Fibroblast of pulmonary artery (primary cell): Measurements from ENCODE around the gene LMAN1.

Source experiments
- DNase-seq: peaks from one replicate; pipeline ENCODE4 v3.0.0-alpha.2; 2010; ENCODE audit warnings: low read depth
- H3K4me3 ChIP-seq: replicated peaks from 2 replicates; pipeline ENCODE4 v1.5.1; 2011; ENCODE audit warnings: low read depth, mild to moderate bottlenecking, control low read depth, low read length, moderate library complexity
- TF ChIP-seq, protein P1 (sequence below): IDR thresholded peaks from 2 replicates; pipeline ENCODE4 v1.5.1; 2011; ENCODE audit warnings: mild to moderate bottlenecking, control low read depth, low read length, inconsistent platforms; ENCODE audit errors: missing control alignments

The LMAN1 gene

DNA sequence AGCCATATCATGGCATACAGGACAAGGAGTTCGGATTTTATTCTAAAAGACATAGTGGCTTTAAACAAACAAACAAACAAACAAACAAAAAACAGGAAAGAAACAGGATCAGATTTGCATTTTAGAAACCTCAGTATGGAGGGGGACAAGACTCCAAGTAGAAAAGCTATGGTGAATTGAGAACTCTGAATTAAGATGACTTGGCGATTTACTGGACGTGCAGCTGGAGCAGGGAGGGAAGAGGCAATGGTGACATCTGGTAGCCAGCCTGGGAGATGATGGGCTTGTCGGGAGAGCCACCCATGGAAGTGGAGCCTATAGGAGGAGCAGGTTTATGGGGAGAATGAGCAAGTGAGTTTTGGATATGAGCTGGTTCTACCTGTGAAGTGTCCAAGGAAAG is 53.8 kb downstream of the LMAN1 start:
- no peak overlapping the region for H3K4me3 ChIP-seq
- no peak for DNase-seq
- TF ChIP-seq, protein P1, sequence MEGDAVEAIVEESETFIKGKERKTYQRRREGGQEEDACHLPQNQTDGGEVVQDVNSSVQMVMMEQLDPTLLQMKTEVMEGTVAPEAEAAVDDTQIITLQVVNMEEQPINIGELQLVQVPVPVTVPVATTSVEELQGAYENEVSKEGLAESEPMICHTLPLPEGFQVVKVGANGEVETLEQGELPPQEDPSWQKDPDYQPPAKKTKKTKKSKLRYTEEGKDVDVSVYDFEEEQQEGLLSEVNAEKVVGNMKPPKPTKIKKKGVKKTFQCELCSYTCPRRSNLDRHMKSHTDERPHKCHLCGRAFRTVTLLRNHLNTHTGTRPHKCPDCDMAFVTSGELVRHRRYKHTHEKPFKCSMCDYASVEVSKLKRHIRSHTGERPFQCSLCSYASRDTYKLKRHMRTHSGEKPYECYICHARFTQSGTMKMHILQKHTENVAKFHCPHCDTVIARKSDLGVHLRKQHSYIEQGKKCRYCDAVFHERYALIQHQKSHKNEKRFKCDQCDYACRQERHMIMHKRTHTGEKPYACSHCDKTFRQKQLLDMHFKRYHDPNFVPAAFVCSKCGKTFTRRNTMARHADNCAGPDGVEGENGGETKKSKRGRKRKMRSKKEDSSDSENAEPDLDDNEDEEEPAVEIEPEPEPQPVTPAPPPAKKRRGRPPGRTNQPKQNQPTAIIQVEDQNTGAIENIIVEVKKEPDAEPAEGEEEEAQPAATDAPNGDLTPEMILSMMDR = no peak

DNA sequence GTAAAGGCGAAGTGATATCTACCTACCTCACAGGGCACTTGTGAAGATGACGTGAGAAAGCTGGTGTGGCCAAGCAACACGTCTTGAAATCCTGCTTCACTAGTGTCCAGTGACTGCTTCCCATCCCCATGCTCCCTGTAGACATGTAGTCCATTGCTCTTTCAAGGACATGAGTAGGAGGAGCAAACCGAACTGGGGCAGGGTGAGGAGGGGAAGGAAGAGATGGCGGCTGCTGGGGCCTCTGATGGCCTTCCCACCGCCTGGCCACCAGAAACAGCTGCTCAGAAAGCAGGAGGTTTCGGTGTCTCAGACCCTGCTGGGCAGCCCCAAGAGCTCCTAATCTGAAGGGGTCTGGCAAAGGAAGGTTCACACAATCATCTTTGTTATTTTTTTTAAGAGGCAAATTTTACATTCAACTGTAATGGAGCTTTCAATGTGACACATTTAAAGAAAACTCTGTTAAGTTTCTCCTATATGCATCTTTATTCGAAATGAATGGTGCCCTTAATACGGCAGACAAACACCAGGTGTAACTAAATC is 55.3 kb downstream of the LMAN1 start:
- DNase-seq = no peak
- TF ChIP-seq, protein P1 = no peak
- no peak overlapping the region for H3K4me3 ChIP-seq

DNA sequence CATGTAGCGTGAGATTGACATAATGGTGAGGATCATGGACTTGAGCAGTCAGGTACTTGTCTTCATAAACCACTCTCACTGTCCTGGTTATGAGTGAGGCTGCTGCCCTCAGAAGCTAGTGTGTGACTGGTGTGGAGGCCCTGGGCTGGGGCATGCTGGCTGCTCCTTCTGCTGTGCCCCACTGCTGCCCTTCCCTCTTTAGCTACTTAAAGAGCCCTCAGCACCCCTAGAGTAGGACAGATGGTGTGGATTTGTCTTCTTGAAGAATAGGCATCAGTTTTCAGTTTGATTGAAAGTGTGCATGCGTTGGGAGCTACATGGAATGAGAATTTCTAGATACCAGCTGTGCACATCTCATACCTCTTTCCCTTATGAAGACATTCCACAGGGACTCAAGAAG is 56.1 kb downstream of the LMAN1 start:
- no peak overlapping the region for H3K4me3 ChIP-seq
- TF ChIP-seq, protein P1 = no peak
- DNase-seq = no peak

DNA sequence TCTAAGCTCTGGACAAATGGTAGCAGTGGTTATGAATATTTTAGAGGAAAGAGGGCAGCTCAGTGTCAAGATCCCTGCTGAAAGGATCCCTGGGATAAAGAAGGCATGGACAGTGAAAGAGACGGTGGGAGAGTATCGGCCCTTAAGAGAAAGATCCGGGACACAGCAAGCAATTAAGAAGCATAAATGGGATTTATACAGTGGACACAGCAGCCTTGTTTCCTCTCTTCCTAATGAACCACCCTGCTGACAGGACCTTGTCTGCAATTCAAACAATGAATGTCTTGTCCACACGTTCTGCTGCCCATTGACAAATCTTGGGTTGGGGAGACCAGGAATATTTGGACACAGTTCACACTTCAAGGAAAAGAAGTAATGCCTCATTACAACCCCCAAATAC is 57.1 kb downstream of the LMAN1 start:
- DNase-seq = no peak
- no peak overlapping the region for H3K4me3 ChIP-seq
- TF ChIP-seq, protein P1 = no peak

DNA sequence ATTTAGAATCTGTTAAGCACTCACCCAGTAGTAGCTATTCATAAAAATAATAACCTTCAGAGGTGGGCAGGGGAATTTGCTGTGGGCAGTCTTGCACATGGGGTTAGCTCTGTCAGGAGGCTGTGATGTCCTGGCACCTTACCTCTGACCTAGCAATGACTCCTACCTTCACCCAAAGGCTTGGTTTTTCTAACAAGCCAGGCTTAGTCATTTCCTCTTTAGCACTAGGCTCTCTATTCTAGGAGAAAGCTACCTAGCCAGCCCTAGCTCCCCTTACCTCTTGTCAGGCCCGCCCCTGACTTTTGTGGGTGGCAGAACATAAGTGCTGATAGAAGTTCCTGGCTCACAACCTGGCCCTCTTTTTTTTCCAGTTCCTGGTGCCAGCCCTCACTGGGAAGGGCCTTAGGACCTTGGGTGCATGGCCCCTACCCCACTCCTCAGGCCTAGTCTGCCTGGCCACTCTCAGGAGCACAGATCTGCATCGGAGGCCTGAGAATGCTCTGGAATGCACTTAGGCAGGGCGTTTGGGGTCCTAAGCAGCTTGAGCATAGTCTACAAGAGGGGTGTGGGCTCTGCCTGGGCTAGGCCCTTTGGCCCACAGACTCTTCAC is 58.3 kb downstream of the LMAN1 start:
- H3K4me3 ChIP-seq = no peak overlapping the region
- DNase-seq = no peak
- TF ChIP-seq, protein P1 = no peak

DNA sequence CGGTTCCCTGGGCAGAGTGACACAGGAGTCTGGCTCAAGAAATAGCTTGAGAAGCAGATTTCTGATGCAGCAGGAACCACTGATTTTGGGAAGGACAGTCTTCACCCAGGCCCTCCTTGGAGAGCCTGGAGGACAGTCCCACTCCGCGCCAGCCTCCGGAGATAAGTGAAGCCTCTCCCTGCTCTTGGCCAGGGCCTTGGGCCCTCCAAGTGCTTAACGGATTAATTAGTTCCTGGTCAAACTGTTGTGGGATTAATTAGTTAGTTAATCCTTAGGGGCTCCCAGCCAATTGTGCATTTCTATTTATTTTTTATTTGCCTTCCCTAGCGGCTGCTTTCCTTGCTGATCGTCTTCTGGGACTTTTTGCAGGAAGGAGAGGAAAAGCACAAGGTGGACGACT is 60.2 kb downstream of the LMAN1 start:
- no peak overlapping the region for H3K4me3 ChIP-seq
- TF ChIP-seq, protein P1 = no peak
- DNase-seq = no peak

DNA sequence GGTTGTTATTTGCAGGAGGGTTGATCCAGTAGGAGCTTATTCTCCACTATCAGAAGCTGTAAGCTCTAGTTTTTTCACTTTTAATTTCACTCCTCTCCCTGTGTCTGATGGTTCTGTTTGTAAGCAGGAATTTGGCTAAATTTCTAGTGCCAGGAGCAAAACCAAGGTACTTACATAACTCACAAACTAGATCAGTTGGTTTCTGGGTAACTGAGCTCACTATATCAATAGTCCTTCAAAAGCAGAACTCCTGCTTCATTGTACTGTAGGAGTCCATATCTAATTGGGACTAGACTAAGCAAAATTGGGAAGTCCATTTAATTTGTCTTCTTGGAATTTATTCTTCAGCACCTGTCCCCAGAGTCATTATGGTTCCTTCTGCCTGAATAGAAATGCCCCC is 65.7 kb downstream of the LMAN1 start:
- TF ChIP-seq, protein P1 = no peak
- no peak for DNase-seq
- H3K4me3 ChIP-seq = no peak overlapping the region
